ENCODE measurements around the gene KLHL22.

The KLHL22 gene

GRCh38 chr22:20514658-20515406 is 19.2 kb upstream of the KLHL22 start:
- TF ChIP-seq ZFX (IDR thresholded peaks at IDR 0.05; ENCODE audit: borderline replicate concordance) (no peak), CTCF (IDR thresholded peaks at IDR 0.05) (no peak)
- H3K27ac ChIP-seq = no peak overlapping the region

- H3K27ac ChIP-seq = no peak overlapping the region
- TF ChIP-seq ZFX (IDR thresholded peaks at IDR 0.05; ENCODE audit: borderline replicate concordance) (no peak), CTCF (IDR thresholded peaks at IDR 0.05) (no peak)
Measured at GRCh38 chr22:20511578-20512229, 16.1 kb upstream of the KLHL22 start.

- TF ChIP-seq CTCF (IDR thresholded peaks at IDR 0.05) (no peak), ZFX (IDR thresholded peaks at IDR 0.05; ENCODE audit: borderline replicate concordance) (no peak)
- H3K27ac ChIP-seq = no peak overlapping the region
Measured at GRCh38 chr22:20510811-20511577, 15.4 kb upstream of the KLHL22 start.

- TF ChIP-seq ZFX (IDR thresholded peaks at IDR 0.05; ENCODE audit: borderline replicate concordance) = no peak
- TF ChIP-seq CTCF (IDR thresholded peaks at IDR 0.05) = no peak
- no peak overlapping the region for H3K27ac ChIP-seq
Measured at GRCh38 chr22:20509344-20510047, 13.9 kb upstream of the KLHL22 start.

- H3K27ac ChIP-seq = no peak overlapping the region
- TF ChIP-seq CTCF (IDR thresholded peaks at IDR 0.05) (no peak), ZFX (IDR thresholded peaks at IDR 0.05; ENCODE audit: borderline replicate concordance) (no peak)
Measured at GRCh38 chr22:20508815-20509271, 13.2 kb upstream of the KLHL22 start.

- H3K27ac ChIP-seq = peak overlapping the region; percentile 62
Measured at GRCh38 chr22:20508067-20508755, 12.6 kb upstream of the KLHL22 start.
